ENCODE measurements around the gene PACS1.

PACS1 gene

GRCh38 chr11:66042227-66042995, 27.7 kb upstream of the PACS1 start:
- H3K4me3 ChIP-seq (ENCODE audit: low read length), result no peak overlapping the region

GRCh38 chr11:66042996-66043906, 26.8 kb upstream of the PACS1 start:
- H3K27ac ChIP-seq (ENCODE audit: low read length), result no peak overlapping the region
- H3K9me3 ChIP-seq (ENCODE audit: insufficient read depth, low read depth, low read length), result no peaks in the 10 kb centered on the region
- H3K36me3 ChIP-seq (ENCODE audit: insufficient read depth, low read depth, low read length), result peaks cover 30% of the 10 kb centered on the region; the same call in 1 of the 2 replicates
- H3K27me3 ChIP-seq (ENCODE audit: insufficient read depth, low read length), result no peaks in the 10 kb centered on the region
- H3K9ac ChIP-seq (ENCODE audit: low read depth, low read length), result no peak overlapping the region
- no peak overlapping the region for H3K4me3 ChIP-seq (ENCODE audit: low read length)
- H3K4me1 ChIP-seq (ENCODE audit: insufficient read depth, low read length), result no peaks in the 10 kb centered on the region; the same call in 1 of the 2 replicates

More at GRCh38 chr11:66042227-66042995, 27.7 kb upstream of the PACS1 start:
- no peaks in the 10 kb centered on the region for H3K4me1 ChIP-seq (ENCODE audit: insufficient read depth, low read length)
- H3K9me3 ChIP-seq (ENCODE audit: insufficient read depth, low read depth, low read length), result no peaks in the 10 kb centered on the region
- H3K9ac ChIP-seq (ENCODE audit: low read depth, low read length), result no peak overlapping the region
- H3K27ac ChIP-seq (ENCODE audit: low read length), result no peak overlapping the region
- H3K27me3 ChIP-seq (ENCODE audit: insufficient read depth, low read length), result no peaks in the 10 kb centered on the region
- peaks cover 30% of the 10 kb centered on the region; the same call in 1 of the 2 replicates for H3K36me3 ChIP-seq (ENCODE audit: insufficient read depth, low read depth, low read length)

- no peak overlapping the region for H3K4me3 ChIP-seq (ENCODE audit: low read length)
Observed at GRCh38 chr11:66044757-66045156, 25.3 kb upstream of the PACS1 start.

GRCh38 chr11:66045177-66045639, 24.9 kb upstream of the PACS1 start:
- Histone ChIP-seq H3K27me3 (ENCODE audit: insufficient read depth, low read length) (no peaks in the 10 kb centered on the region), H3K9me3 (ENCODE audit: insufficient read depth, low read depth, low read length) (no peaks in the 10 kb centered on the region), H3K27ac (ENCODE audit: low read length) (no peak overlapping the region), H3K9ac (ENCODE audit: low read depth, low read length) (0 out of 2 replicates have a peak overlapping the region, but pooled peaks have one; percentile 3), H3K36me3 (ENCODE audit: insufficient read depth, low read depth, low read length) (peaks cover 30% of the 10 kb centered on the region; the same call in 1 of the 2 replicates), H3K4me3 (ENCODE audit: low read length) (no peak overlapping the region), H3K4me1 (ENCODE audit: insufficient read depth, low read length) (peaks cover 4% of the 10 kb centered on the region; the same call in 1 of the 2 replicates)

More at GRCh38 chr11:66044757-66045156, 25.3 kb upstream of the PACS1 start:
- Histone ChIP-seq H3K9me3 (ENCODE audit: insufficient read depth, low read depth, low read length) (no peaks in the 10 kb centered on the region), H3K4me1 (ENCODE audit: insufficient read depth, low read length) (peaks cover 4% of the 10 kb centered on the region; the same call in 1 of the 2 replicates), H3K27ac (ENCODE audit: low read length) (no peak overlapping the region), H3K36me3 (ENCODE audit: insufficient read depth, low read depth, low read length) (peaks cover 30% of the 10 kb centered on the region; the same call in 1 of the 2 replicates), H3K27me3 (ENCODE audit: insufficient read depth, low read length) (no peaks in the 10 kb centered on the region), H3K9ac (ENCODE audit: low read depth, low read length) (no peak overlapping the region)

- H3K4me3 ChIP-seq (ENCODE audit: low read length), result no peak overlapping the region
- peaks cover 14% of the 10 kb centered on the region for H3K4me1 ChIP-seq (ENCODE audit: insufficient read depth, low read length)
- H3K27me3 ChIP-seq (ENCODE audit: insufficient read depth, low read length), result no peaks in the 10 kb centered on the region
- no peaks in the 10 kb centered on the region for H3K9me3 ChIP-seq (ENCODE audit: insufficient read depth, low read depth, low read length)
- H3K27ac ChIP-seq (ENCODE audit: low read length), result no peak overlapping the region
- peaks cover 21% of the 10 kb centered on the region; the same call in 1 of the 2 replicates for H3K36me3 ChIP-seq (ENCODE audit: insufficient read depth, low read depth, low read length)
- no peak overlapping the region for H3K9ac ChIP-seq (ENCODE audit: low read depth, low read length)
Observed at GRCh38 chr11:66046901-66047300, 23.2 kb upstream of the PACS1 start.

- no peaks in the 10 kb centered on the region for H3K9me3 ChIP-seq (ENCODE audit: insufficient read depth, low read depth, low read length)
- peaks cover 14% of the 10 kb centered on the region for H3K4me1 ChIP-seq (ENCODE audit: insufficient read depth, low read length)
- peaks cover 18% of the 10 kb centered on the region; the same call in 1 of the 2 replicates for H3K36me3 ChIP-seq (ENCODE audit: insufficient read depth, low read depth, low read length)
- peak overlapping the region; percentile 84; the same call in 1 of the 2 replicates for H3K4me3 ChIP-seq (ENCODE audit: low read length)
- H3K27me3 ChIP-seq (ENCODE audit: insufficient read depth, low read length), result no peaks in the 10 kb centered on the region
- H3K9ac ChIP-seq (ENCODE audit: low read depth, low read length), result peak overlapping the region; percentile 79
- H3K27ac ChIP-seq (ENCODE audit: low read length), result no peak overlapping the region
Observed at GRCh38 chr11:66047541-66048365, 22.3 kb upstream of the PACS1 start.

- H3K36me3 ChIP-seq (ENCODE audit: insufficient read depth, low read depth, low read length), result peaks cover 12% of the 10 kb centered on the region; the same call in 1 of the 2 replicates
- H3K4me1 ChIP-seq (ENCODE audit: insufficient read depth, low read length), result peaks cover 17% of the 10 kb centered on the region
- no peaks in the 10 kb centered on the region for H3K9me3 ChIP-seq (ENCODE audit: insufficient read depth, low read depth, low read length)
- H3K27me3 ChIP-seq (ENCODE audit: insufficient read depth, low read length), result no peaks in the 10 kb centered on the region
- no peak within 1 kb of the TSS for H3K27ac ChIP-seq (ENCODE audit: low read length)
- H3K9ac ChIP-seq (ENCODE audit: low read depth, low read length), result peak within 1 kb of the TSS; percentile 79; the same call in 1 of the 2 replicates
- peak within 1 kb of the TSS; percentile 84 for H3K4me3 ChIP-seq (ENCODE audit: low read length)
Observed at GRCh38 chr11:66048547-66049323, 21.3 kb upstream of the PACS1 start, which contains the start of gene GAL3ST3. TSS of gene GAL3ST3 (minus strand) at chr11:66049161. CDS start at chr11:66045415, 3,746 bp downstream.

- Histone ChIP-seq H3K4me1 (ENCODE audit: insufficient read depth, low read length) (peaks cover 17% of the 10 kb centered on the region), H3K4me3 (ENCODE audit: low read length) (peak overlapping the region; percentile 97), H3K9me3 (ENCODE audit: insufficient read depth, low read depth, low read length) (no peaks in the 10 kb centered on the region), H3K36me3 (ENCODE audit: insufficient read depth, low read depth, low read length) (peaks cover 15% of the 10 kb centered on the region), H3K27me3 (ENCODE audit: insufficient read depth, low read length) (no peaks in the 10 kb centered on the region), H3K9ac (ENCODE audit: low read depth, low read length) (peak overlapping the region; percentile 90; the same call in 1 of the 2 replicates), H3K27ac (ENCODE audit: low read length) (peak overlapping the region; percentile 82)
Observed at GRCh38 chr11:66050581-66051231, 19.4 kb upstream of the PACS1 start.

- Histone ChIP-seq H3K9me3 (ENCODE audit: insufficient read depth, low read depth, low read length) (no peaks in the 10 kb centered on the region), H3K36me3 (ENCODE audit: insufficient read depth, low read depth, low read length) (peaks cover 22% of the 10 kb centered on the region), H3K4me1 (ENCODE audit: insufficient read depth, low read length) (peaks cover 17% of the 10 kb centered on the region), H3K4me3 (ENCODE audit: low read length) (peak overlapping the region; percentile 97), H3K9ac (ENCODE audit: low read depth, low read length) (peak overlapping the region; percentile 90; the same call in 1 of the 2 replicates), H3K27ac (ENCODE audit: low read length) (peak overlapping the region; percentile 82), H3K27me3 (ENCODE audit: insufficient read depth, low read length) (no peaks in the 10 kb centered on the region)
Observed at GRCh38 chr11:66051371-66051765, 18.7 kb upstream of the PACS1 start.

All from iPS-20b (cell line).